Activated T-cell treated with anti-CD3 and anti-CD28 coated beads, Interleukin-2, amount 50 U/mL, for 72 hours (primary cell): Measurements from ENCODE around the gene GTPBP8. TPM values are rescaled to one million over a fixed set of nuclear protein-coding genes. Genes with fewer than 3 reads are reported as not detected.
A peak's percentile ranks its signal among the peaks of the same experiment; 100 is the strongest.
"Not testable (repeated sequence)": the region's sequence is repeated elsewhere in the genome, so short reads cannot be mapped to it uniquely, and the experiment has no call there.

ENCODE experiments used
- ATAC-seq, 2 donors: fragments of 150-1000 bp; cut with Tn5 transposase; replicated peaks in 1 of 2; 2 replicates each; pipeline ENCODE4 v1.10.0; 2021; ENCODE audit warnings: moderate library complexity in 2 of 2, mild to moderate bottlenecking in 1 of 2
- DNase-seq, 2 donors: peaks; one replicate each; pipeline ENCODE4 v3.0.0; 2021 to 2022; ENCODE audit warnings: mixed read lengths in 1 of 2
- H3K27ac Mint-ChIP-seq: one replicate; pipeline ENCODE4 v1.8.0; 2022; ENCODE audit warnings: mild to moderate bottlenecking, moderate library complexity, mixed read lengths
- H3K27me3 Mint-ChIP-seq: one replicate; pipeline ENCODE4 v1.8.0; 2022; ENCODE audit warnings: low read depth, mixed read lengths
- H3K36me3 Mint-ChIP-seq, 2 donors: one replicate each; pipeline ENCODE4 v1.8.0; 2022; ENCODE audit warnings: mixed read lengths in 2 of 2, mild to moderate bottlenecking in 1 of 2; ENCODE audit not compliant: insufficient read depth in 2 of 2
- H3K4me1 Mint-ChIP-seq: one replicate; pipeline ENCODE4 v1.8.0; 2022; ENCODE audit warnings: low read depth, mixed read lengths
- H3K4me3 Mint-ChIP-seq, 2 donors: one replicate each; pipeline ENCODE4 v1.8.0; 2022; ENCODE audit warnings: mild to moderate bottlenecking in 2 of 2, mixed read lengths in 2 of 2, moderate library complexity in 2 of 2
- H3K9me3 Mint-ChIP-seq, 2 donors: one replicate each; pipeline ENCODE4 v1.8.0; 2022; ENCODE audit warnings: mixed read lengths in 2 of 2
- total RNA-seq, 2 donors: library from RNA; stranded (reverse); gene quantifications; one replicate each; pipeline ENCODE4 v1.2.3, GENCODE V29; 2022

GTPBP8 gene
- total RNA-seq, 2 donors from 2014 or later, result 27.0 to 28.7 TPM

GRCh38 chr3:113046186-113046965 is 55.6 kb downstream of the GTPBP8 start:
- not testable (repeated sequence) for DNase-seq, H3K4me1 Mint-ChIP-seq, H3K27me3 Mint-ChIP-seq, H3K4me3 Mint-ChIP-seq, H3K27ac Mint-ChIP-seq, ATAC-seq, H3K9me3 Mint-ChIP-seq, H3K36me3 Mint-ChIP-seq

GRCh38 chr3:113051302-113051711 is 60.5 kb downstream of the GTPBP8 start:
- H3K4me1 Mint-ChIP-seq, result no peaks in the 10 kb centered on the region
- H3K27ac Mint-ChIP-seq, result no peak overlapping the region
- no peak overlapping the region for H3K4me3 Mint-ChIP-seq
- DNase-seq, result peak; percentile 83 to 88
- ATAC-seq, result peak; percentile 99
- no peaks in the 10 kb centered on the region for H3K27me3 Mint-ChIP-seq
- no peaks in the 10 kb centered on the region for H3K36me3 Mint-ChIP-seq
- H3K9me3 Mint-ChIP-seq, result no peaks in the 10 kb centered on the region

Other genes starting within 250 kb of the GTPBP8 start
- not detected for gene CD200R1L, start 144.1 kb upstream of the GTPBP8 start, total RNA-seq
- 1 to 10 TPM; 1.4 to 2.2 TPM for gene CD200R1, start 15.9 kb upstream of the GTPBP8 start, total RNA-seq
- under 1 TPM; 0.19 to 0.31 TPM for gene BOC, start 220.6 kb downstream of the GTPBP8 start, total RNA-seq